ENCODE measurements around the gene JAK1.

JAK1 gene

DNA sequence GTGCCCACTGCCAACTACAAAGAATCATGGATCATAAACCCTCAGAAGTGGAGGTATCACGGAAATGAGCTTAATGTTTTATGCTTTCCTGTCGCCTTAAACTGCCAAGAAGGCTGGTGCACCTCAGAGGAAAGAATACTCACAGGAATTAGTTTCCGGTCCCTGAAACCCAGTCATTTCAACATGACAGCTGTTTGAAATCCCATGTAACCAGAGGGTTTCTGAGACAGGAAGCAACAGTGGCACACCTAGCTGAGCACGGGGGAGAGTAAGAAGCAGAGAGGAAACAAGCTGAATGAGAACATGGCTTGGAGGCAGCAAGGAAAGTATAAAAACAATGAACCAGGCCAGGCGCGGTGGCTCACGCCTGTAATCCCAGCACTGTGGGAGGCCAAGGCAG lies 3.9 kb downstream of the JAK1 start:
- H3K4me3 ChIP-seq (ENCODE audit: low read length in 2 of 2): no peak overlapping the region
- no peaks in the 10 kb centered on the region for H3K9me3 ChIP-seq (ENCODE audit: control insufficient read depth in 2 of 2, low read length in 2 of 2)
- no peak overlapping the region for H3K27ac ChIP-seq (ENCODE audit: low read length)
- peaks cover 20% of the 10 kb centered on the region for H3K4me1 ChIP-seq (ENCODE audit: control insufficient read depth, insufficient read depth, low read length)
- no peak overlapping the region for H3K9ac ChIP-seq (ENCODE audit: low read length in 2 of 2)
- no peaks in the 10 kb centered on the region for H3K27me3 ChIP-seq (ENCODE audit: control insufficient read depth in 1 of 2, insufficient read depth in 2 of 2, low read length in 2 of 2)
- no peaks in the 10 kb centered on the region for H3K36me3 ChIP-seq (ENCODE audit: control insufficient read depth in 2 of 2, insufficient read depth in 2 of 2, low read length in 2 of 2)

DNA sequence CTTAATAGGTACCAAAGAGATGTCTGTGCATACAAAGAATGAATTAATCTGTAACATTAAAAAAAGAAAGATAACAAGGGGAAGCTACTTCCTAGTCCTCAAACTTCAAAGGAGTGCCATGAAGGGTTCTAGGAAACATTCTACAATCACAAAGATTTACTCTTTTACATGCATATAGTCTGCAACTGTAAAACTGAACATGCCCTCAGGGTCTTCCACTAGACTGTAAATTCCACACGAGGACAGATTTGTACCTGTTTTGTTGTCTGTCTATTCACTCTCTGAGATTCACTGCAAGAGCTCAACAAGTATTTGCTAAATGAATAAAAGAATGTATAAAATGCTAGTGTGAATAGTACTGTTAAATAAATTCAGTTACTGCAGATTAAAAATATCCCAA lies 4.4 kb downstream of the JAK1 start:
- Histone ChIP-seq H3K36me3 (ENCODE audit: control insufficient read depth in 2 of 2, insufficient read depth in 2 of 2, low read length in 2 of 2) (no peaks in the 10 kb centered on the region), H3K9ac (ENCODE audit: low read length in 2 of 2) (no peak overlapping the region), H3K27me3 (ENCODE audit: control insufficient read depth in 1 of 2, insufficient read depth in 2 of 2, low read length in 2 of 2) (no peaks in the 10 kb centered on the region), H3K4me3 (ENCODE audit: low read length in 2 of 2) (no peak overlapping the region), H3K9me3 (ENCODE audit: control insufficient read depth in 2 of 2, low read length in 2 of 2) (no peaks in the 10 kb centered on the region), H3K27ac (ENCODE audit: low read length) (no peak overlapping the region), H3K4me1 (ENCODE audit: control insufficient read depth, insufficient read depth, low read length) (peaks cover 23% of the 10 kb centered on the region)

DNA sequence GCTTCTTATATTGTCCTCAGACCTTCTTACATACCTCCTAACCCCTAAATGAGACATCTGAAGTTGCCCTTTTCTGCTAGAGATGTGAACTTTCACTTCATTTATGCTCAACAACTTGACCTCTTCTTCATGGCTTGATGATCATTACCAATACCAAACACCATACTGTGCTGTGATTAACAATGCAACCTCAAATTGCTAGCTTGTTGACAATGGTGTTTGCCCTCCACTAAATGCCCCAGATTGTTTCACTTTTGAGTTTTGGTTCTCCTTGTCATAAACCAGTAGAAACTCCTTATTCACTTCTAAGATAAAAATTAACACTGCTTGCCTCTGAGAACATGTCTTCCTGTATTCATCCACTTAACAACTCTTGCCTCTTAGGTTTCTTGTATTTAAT lies 5.6 kb downstream of the JAK1 start:
- no peaks in the 10 kb centered on the region for H3K36me3 ChIP-seq (ENCODE audit: control insufficient read depth in 2 of 2, insufficient read depth in 2 of 2, low read length in 2 of 2)
- peaks cover 25% of the 10 kb centered on the region for H3K4me1 ChIP-seq (ENCODE audit: control insufficient read depth, insufficient read depth, low read length)
- H3K27ac ChIP-seq (ENCODE audit: low read length): no peak overlapping the region
- no peaks in the 10 kb centered on the region for H3K9me3 ChIP-seq (ENCODE audit: control insufficient read depth in 2 of 2, low read length in 2 of 2)
- H3K4me3 ChIP-seq (ENCODE audit: low read length in 2 of 2): no peak overlapping the region
- H3K9ac ChIP-seq (ENCODE audit: low read length in 2 of 2): no peak overlapping the region
- no peaks in the 10 kb centered on the region for H3K27me3 ChIP-seq (ENCODE audit: control insufficient read depth in 1 of 2, insufficient read depth in 2 of 2, low read length in 2 of 2)

DNA sequence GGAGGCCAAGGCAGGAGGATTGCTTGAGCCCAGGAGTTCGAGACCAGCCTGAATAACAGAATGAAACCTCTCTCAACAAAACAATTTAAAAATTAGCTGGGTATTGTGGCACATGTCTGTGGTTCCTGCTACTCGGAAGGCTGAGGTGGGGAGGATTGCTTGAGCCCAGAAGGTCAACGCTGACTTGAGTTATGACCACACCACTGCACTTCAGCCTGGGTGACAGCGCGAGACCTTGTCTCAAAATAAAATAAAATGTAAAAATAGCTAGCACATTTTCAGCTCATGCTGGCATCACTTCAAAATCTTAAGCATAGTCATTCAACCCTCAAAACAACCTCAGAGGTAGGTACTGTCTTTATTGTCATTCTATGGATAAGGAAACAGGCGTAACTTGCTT lies 6.4 kb downstream of the JAK1 start:
- H3K4me3 ChIP-seq (ENCODE audit: low read length in 2 of 2): no peak overlapping the region
- H3K27me3 ChIP-seq (ENCODE audit: control insufficient read depth in 1 of 2, insufficient read depth in 2 of 2, low read length in 2 of 2): no peaks in the 10 kb centered on the region
- H3K9me3 ChIP-seq (ENCODE audit: control insufficient read depth in 2 of 2, low read length in 2 of 2): no peaks in the 10 kb centered on the region
- H3K27ac ChIP-seq (ENCODE audit: low read length): no peak overlapping the region
- peaks cover 21% of the 10 kb centered on the region for H3K4me1 ChIP-seq (ENCODE audit: control insufficient read depth, insufficient read depth, low read length)
- H3K9ac ChIP-seq (ENCODE audit: low read length in 2 of 2): no peak overlapping the region
- no peaks in the 10 kb centered on the region for H3K36me3 ChIP-seq (ENCODE audit: control insufficient read depth in 2 of 2, insufficient read depth in 2 of 2, low read length in 2 of 2)

DNA sequence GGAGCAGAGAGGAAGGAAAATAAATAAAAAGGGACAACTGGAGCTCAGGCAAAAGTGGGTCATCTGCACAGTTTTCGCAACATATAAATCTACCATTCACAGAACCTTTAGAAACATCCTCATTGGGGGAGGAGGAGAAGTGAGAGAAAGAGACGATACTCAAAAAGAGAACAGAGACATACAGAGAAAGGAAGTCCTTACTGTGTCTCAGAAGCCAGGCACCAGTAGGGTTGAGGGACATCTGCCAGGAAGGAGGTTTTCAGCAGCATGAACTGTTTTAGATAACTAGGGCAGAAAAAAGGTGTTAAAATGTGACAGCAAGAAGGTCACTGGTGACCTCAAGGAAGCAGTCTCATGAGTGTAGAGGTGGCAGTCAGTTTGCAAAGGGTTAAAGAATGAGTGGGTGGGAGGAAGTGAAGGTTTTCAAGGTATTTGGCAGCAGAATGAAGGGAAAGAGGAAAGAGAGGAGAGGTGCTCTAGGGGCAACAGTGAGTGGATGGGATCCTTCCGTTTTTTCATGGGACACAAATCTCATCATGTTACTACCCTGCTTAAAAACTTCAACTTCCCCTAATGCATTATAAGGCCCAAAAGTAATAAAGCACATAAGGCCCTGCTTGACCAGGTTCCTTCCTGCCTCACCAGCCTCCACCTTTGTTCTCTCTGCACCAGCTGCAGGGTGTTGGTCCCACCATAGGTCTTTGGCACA lies 9.5 kb downstream of the JAK1 start:
- peaks cover 14% of the 10 kb centered on the region for H3K4me1 ChIP-seq (ENCODE audit: control insufficient read depth, insufficient read depth, low read length)

DNA sequence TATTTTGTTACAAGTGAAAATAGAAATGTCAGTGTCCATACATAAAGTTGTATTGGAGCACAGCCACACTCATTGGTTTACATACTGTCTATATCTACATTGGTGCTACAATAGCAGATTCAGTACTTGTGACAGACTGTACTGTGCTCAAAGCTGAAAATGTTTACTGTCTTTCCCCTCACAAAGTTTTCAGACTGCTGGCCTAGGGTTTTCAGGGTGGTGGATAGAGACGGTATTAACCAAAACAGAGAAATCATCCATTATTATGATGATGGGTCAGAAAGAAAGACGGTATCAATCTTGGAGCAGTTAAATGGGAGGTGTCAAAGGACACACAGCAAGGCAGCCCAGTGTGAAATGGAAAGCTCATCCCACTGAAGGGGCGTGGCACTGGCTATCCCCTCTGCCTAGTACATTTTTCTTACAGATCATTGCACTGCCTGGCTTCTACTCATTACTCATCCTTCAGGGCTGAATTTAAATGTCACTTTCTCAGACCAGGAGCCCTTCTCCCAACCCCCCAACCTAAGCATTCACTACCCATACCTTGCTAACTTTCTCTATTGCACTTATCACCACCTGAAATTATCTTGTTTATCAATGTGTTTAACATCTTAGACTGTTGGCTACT lies 10.2 kb downstream of the JAK1 start:
- Histone ChIP-seq H3K36me3 (ENCODE audit: control insufficient read depth in 2 of 2, insufficient read depth in 2 of 2, low read length in 2 of 2) (no peaks in the 10 kb centered on the region), H3K9me3 (ENCODE audit: control insufficient read depth in 2 of 2, low read length in 2 of 2) (no peaks in the 10 kb centered on the region), H3K27ac (ENCODE audit: low read length) (no peak overlapping the region), H3K4me3 (ENCODE audit: low read length in 2 of 2) (no peak overlapping the region), H3K9ac (ENCODE audit: low read length in 2 of 2) (no peak overlapping the region), H3K27me3 (ENCODE audit: control insufficient read depth in 1 of 2, insufficient read depth in 2 of 2, low read length in 2 of 2) (no peaks in the 10 kb centered on the region), H3K4me1 (ENCODE audit: control insufficient read depth, insufficient read depth, low read length) (peaks cover 10% of the 10 kb centered on the region)

More for the DNA sequence above, 9.5 kb downstream of the JAK1 start:
- Histone ChIP-seq H3K9me3 (ENCODE audit: control insufficient read depth in 2 of 2, low read length in 2 of 2) (no peaks in the 10 kb centered on the region), H3K27me3 (ENCODE audit: control insufficient read depth in 1 of 2, insufficient read depth in 2 of 2, low read length in 2 of 2) (no peaks in the 10 kb centered on the region), H3K36me3 (ENCODE audit: control insufficient read depth in 2 of 2, insufficient read depth in 2 of 2, low read length in 2 of 2) (no peaks in the 10 kb centered on the region), H3K4me3 (ENCODE audit: low read length in 2 of 2) (no peak overlapping the region), H3K27ac (ENCODE audit: low read length) (no peak overlapping the region), H3K9ac (ENCODE audit: low read length in 2 of 2) (no peak overlapping the region)

DNA sequence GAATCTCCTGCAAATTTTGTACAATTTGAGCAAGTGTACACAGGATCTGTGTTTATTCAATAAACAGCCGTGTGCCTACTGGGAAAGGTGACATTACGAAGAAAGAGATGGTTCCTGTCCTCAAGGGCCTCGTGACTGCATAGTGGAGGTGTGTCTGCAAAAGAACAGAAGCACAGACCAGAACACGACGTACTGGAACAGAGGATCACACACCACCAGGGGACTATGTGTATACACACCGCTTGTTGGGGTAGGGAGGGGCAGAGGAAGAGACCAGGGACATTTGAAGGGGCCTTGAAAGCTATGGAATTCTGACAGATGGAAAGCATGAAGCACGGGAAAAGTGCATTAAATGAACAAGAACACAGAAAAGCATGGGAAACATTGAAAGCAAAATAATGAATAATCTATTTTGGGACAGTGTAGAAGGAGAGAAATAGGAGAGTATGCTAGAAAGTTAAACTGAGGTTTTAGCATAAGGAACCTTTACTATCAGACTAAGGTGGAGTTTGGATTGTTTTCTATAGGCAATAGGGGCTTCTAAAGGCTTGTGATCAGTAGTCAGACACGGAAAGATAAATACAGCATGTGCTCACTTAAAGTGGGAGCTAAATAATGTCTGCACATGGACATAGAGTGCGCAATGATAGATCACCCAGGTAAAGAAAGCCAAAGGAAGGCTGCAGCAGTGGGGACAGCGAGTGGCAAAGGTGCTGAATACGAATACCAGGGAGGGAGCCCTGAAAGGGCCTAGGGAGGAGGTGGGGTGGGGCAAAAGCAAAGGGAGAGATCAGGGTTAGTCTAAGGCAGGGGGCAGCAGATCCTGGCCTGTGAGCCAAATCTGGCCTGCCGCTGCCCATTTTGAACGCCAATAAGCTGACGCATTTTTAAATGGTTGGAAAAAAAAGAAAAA lies 11.0 kb downstream of the JAK1 start:
- Histone ChIP-seq H3K9me3 (ENCODE audit: control insufficient read depth in 2 of 2, low read length in 2 of 2) (no peaks in the 10 kb centered on the region), H3K27ac (ENCODE audit: low read length) (no peak overlapping the region), H3K9ac (ENCODE audit: low read length in 2 of 2) (no peak overlapping the region), H3K36me3 (ENCODE audit: control insufficient read depth in 2 of 2, insufficient read depth in 2 of 2, low read length in 2 of 2) (no peaks in the 10 kb centered on the region), H3K27me3 (ENCODE audit: control insufficient read depth in 1 of 2, insufficient read depth in 2 of 2, low read length in 2 of 2) (no peaks in the 10 kb centered on the region), H3K4me3 (ENCODE audit: low read length in 2 of 2) (no peak overlapping the region), H3K4me1 (ENCODE audit: control insufficient read depth, insufficient read depth, low read length) (peaks cover 10% of the 10 kb centered on the region)

DNA sequence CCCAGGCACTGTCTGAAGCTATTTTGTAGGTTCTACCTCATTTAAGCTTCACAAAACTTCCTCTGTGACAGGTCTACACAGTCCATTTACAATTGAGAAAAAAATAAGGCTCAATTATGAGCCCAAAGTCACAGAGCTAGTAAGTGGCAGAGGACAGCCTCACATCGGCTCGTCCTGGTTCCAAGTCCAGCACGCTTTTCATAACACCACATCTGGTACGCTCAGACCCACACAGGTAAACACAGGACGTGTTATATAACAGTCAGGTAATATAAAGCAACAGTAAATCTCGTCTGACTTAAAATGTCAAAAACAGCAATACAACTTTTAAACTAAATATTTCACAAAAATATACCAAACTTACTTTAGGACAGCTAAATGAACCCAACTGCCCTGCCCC lies 13.1 kb downstream of the JAK1 start:
- H3K9me3 ChIP-seq (ENCODE audit: control insufficient read depth in 2 of 2, low read length in 2 of 2): no peaks in the 10 kb centered on the region
- H3K4me3 ChIP-seq (ENCODE audit: low read length in 2 of 2): no peak overlapping the region
- H3K36me3 ChIP-seq (ENCODE audit: control insufficient read depth in 2 of 2, insufficient read depth in 2 of 2, low read length in 2 of 2): no peaks in the 10 kb centered on the region
- no peaks in the 10 kb centered on the region for H3K27me3 ChIP-seq (ENCODE audit: control insufficient read depth in 1 of 2, insufficient read depth in 2 of 2, low read length in 2 of 2)
- H3K9ac ChIP-seq (ENCODE audit: low read length in 2 of 2): no peak overlapping the region
- H3K4me1 ChIP-seq (ENCODE audit: control insufficient read depth, insufficient read depth, low read length): peaks cover 10% of the 10 kb centered on the region
- no peak overlapping the region for H3K27ac ChIP-seq (ENCODE audit: low read length)

DNA sequence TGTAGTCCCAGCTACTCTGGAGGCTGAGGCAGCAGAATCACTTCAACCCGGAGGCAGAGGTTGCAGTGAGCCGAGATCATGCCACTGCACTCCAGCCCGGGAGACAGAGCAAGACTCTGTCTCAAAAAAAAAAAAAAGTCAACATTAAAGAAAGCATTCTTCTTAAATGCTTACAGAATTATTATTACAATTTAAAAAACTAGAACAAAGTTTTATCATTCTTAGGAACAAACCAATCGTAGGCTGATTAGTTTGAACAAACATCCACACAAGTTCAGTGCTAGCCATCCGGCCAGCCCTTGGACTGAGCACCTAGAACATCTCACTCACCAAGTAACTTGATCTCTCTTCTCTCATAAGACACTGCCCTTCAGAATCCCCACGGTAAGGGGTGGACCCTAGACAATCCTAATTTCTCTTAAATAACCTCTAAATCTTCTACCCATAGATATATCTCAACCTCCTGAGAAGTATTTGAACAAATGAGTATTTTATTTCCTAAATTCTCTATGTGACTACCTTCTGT lies 16.0 kb downstream of the JAK1 start:
- no peaks in the 10 kb centered on the region for H3K9me3 ChIP-seq (ENCODE audit: control insufficient read depth in 2 of 2, low read length in 2 of 2)
- H3K27me3 ChIP-seq (ENCODE audit: control insufficient read depth in 1 of 2, insufficient read depth in 2 of 2, low read length in 2 of 2): no peaks in the 10 kb centered on the region
- H3K4me1 ChIP-seq (ENCODE audit: control insufficient read depth, insufficient read depth, low read length): no peaks in the 10 kb centered on the region
- H3K36me3 ChIP-seq (ENCODE audit: control insufficient read depth in 2 of 2, insufficient read depth in 2 of 2, low read length in 2 of 2): no peaks in the 10 kb centered on the region
- H3K9ac ChIP-seq (ENCODE audit: low read length in 2 of 2): no peak overlapping the region
- no peak overlapping the region for H3K27ac ChIP-seq (ENCODE audit: low read length)
- H3K4me3 ChIP-seq (ENCODE audit: low read length in 2 of 2): no peak overlapping the region

DNA sequence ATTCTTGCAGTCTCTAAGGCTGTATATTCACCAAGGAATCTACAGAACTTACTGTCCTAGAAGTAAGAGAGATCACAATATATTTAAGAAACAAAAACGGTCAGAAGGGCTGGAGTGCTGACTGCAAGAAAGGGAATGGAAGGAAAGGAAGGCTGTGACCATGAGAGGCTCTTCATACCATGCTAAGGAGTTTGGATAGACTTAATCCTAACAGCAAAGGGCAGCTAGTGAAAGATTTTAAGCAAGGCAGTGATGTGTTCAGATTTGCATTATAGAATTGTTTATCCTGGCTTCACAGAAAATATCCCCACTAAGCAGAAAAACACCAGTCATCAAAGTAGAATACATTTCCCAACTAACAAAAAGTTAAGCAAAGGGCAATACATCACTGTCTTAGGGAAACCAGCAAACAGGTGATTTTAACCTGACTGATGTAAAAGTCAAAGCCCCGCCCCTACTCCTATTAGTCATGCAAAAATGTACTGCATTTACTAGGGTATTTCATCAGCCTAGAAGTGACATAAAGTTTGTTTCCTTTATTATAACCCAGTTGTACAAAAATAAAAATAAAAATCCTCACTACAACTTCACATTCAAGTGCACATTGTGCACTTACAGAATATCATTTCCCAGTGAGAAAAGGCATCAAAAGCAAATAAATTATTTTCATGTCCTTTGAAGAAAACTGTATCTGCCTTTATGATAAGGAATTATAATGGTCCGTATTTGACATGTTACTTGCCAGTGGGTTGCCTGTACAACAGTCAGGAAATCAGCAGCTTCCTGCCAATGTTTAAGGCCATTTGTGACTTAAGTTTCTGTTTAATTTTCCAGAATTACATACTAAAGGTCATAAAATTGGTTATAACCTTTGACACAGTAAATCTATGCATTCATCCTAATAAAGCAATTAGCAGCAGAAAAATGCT lies 17.2 kb downstream of the JAK1 start:
- Histone ChIP-seq H3K9me3 (ENCODE audit: control insufficient read depth in 2 of 2, low read length in 2 of 2) (no peaks in the 10 kb centered on the region), H3K27me3 (ENCODE audit: control insufficient read depth in 1 of 2, insufficient read depth in 2 of 2, low read length in 2 of 2) (no peaks in the 10 kb centered on the region), H3K4me1 (ENCODE audit: control insufficient read depth, insufficient read depth, low read length) (no peaks in the 10 kb centered on the region), H3K9ac (ENCODE audit: low read length in 2 of 2) (no peak overlapping the region), H3K4me3 (ENCODE audit: low read length in 2 of 2) (no peak overlapping the region), H3K36me3 (ENCODE audit: control insufficient read depth in 2 of 2, insufficient read depth in 2 of 2, low read length in 2 of 2) (no peaks in the 10 kb centered on the region), H3K27ac (ENCODE audit: low read length) (no peak overlapping the region)
